PC-9 (cell line): ENCODE results near the gene MSANTD2. TPM values are rescaled to one million over a fixed set of nuclear protein-coding genes. Genes with fewer than 3 reads are reported as not detected.

Experiments used
- BruUV-seq: library from RNA; stranded (reverse); fragments of 400-500 nt; replicated peaks from 2 replicates; lab custom pipeline; 2021; lab: Mats Ljungman, UMichigan
- CTCF ChIA-PET: fragments of 300-600 bp; sonication (Branson Sonifier 250); formaldehyde crosslinking; loops from one replicate; lab custom pipeline; 2022; ENCODE audit warnings: antibody characterized with exemption; lab: Charles Lee
- POLR2A ChIA-PET: fragments of 300-600 bp; sonication (Branson Sonifier 250); formaldehyde crosslinking; loops from one replicate; lab custom pipeline; 2022; ENCODE audit warnings: antibody characterized with exemption; ENCODE audit not compliant: unreplicated experiment; lab: Charles Lee
- DNase-seq, 2 experiments: peaks; one replicate each; pipeline versions ENCODE4 v3.0.0 to v3.0.0-alpha.2; 2015 to 2022; ENCODE audit warnings: mixed read lengths in 1 of 2
- H2AFZ ChIP-seq: fragments of 200-600 bp; sonication (generic); 2 replicates; pipeline ENCODE4 v1.8.1; 2017; ENCODE audit warnings: antibody characterized with exemption
- H3F3A ChIP-seq: fragments of 200-600 bp; sonication (generic); 2 replicates; pipeline ENCODE4 v1.8.1; 2017; ENCODE audit warnings: antibody characterized with exemption, mild to moderate bottlenecking, low read depth; ENCODE audit not compliant: insufficient read depth
- H3K27ac ChIP-seq: fragments of 200-600 bp; sonication (generic); 2 replicates; pipeline ENCODE4 v1.6.1; 2016; ENCODE audit warnings: mixed run types
- H3K27me3 ChIP-seq: fragments of 200-600 bp; sonication (generic); 2 replicates; pipeline ENCODE4 v1.6.1; 2016; ENCODE audit warnings: low read depth, mixed run types; ENCODE audit not compliant: insufficient read depth
- H3K36me3 ChIP-seq: fragments of 200-600 bp; sonication (generic); 2 replicates; pipeline ENCODE4 v1.6.1; 2016; ENCODE audit warnings: low read depth, mixed run types
- H3K4me1 ChIP-seq: fragments of 200-600 bp; sonication (generic); replicated peaks from 2 replicates; pipeline ENCODE4 v1.6.1; 2016; ENCODE audit warnings: mixed run types; ENCODE audit not compliant: insufficient read depth
- H3K4me2 ChIP-seq: fragments of 200-600 bp; sonication (generic); 2 replicates; pipeline ENCODE4 v1.6.1; 2017; ENCODE audit warnings: mixed run types
- H3K4me3 ChIP-seq: fragments of 200-600 bp; sonication (generic); 2 replicates; pipeline ENCODE4 v1.6.1; 2016; ENCODE audit warnings: mixed run types
- H3K79me2 ChIP-seq: fragments of 200-600 bp; sonication (generic); 2 replicates; pipeline ENCODE4 v1.6.1; 2017; ENCODE audit warnings: low read depth, mixed run types
- H3K9me2 ChIP-seq: fragments of 200-600 bp; sonication (generic); 2 replicates; pipeline ENCODE4 v1.8.1; 2017; ENCODE audit warnings: mild to moderate bottlenecking; ENCODE audit not compliant: insufficient read depth
- H3K9me3 ChIP-seq: fragments of 200-600 bp; sonication (generic); 2 replicates; pipeline ENCODE4 v1.8.1; 2016; ENCODE audit warnings: low read depth; ENCODE audit not compliant: insufficient read depth
- H4K20me1 ChIP-seq: fragments of 200-600 bp; sonication (generic); 2 replicates; pipeline ENCODE4 v1.8.1; 2017; ENCODE audit not compliant: insufficient read depth
- EZH2 ChIP-seq: fragments of 200-600 bp; sonication (generic); IDR thresholded peaks from 2 replicates; pipeline ENCODE4 v1.8.0; 2017; ENCODE audit warnings: antibody characterized with exemption, low read depth
- intact Hi-C: fragments of 100-400 bp; cut with micrococcal nuclease; formaldehyde crosslinking; loops from one replicate; pipeline ENCODE4 v1.10.0; 2022; ENCODE audit not compliant: unreplicated experiment
- total RNA-seq: library from RNA; stranded (reverse); gene quantifications from 2 replicates; pipeline ENCODE4 v1.2.3, GENCODE V29; 2021
- TF ChIP-seq, protein P1 (sequence below): fragments of 200-600 bp; sonication (generic); conservative IDR thresholded peaks from 2 replicates; pipeline ENCODE4 v1.6.1; 2017; ENCODE audit warnings: mixed run types, antibody characterized with exemption, mild to moderate bottlenecking, moderate library complexity

MSANTD2 gene
- total RNA-seq, 1 experiment from 2014 or later: 16.9 TPM

DNA sequence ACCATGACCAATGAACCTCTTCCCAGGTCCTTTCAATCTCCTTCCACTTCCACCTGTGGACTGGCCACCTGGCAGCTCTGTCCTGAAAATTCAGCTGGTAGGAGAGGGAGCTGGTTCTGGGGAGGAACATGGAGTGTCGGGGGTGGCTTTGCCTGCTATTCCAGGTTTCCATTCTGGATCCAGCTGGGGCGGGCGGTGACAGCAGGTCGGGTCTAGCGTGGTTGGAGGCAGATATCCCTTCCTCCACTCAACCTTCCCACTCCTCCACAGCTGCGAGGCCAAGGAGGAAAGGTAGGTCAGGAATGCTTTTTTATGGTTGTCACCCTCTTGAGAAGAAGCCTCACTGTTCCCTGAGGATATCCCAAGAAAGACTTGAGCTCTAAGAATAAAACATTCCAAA, 57.2 kb downstream of the MSANTD2 start:
- Histone ChIP-seq H4K20me1 (no peaks in the 10 kb centered on the region), H3K4me3 (no peak overlapping the region), H3K36me3 (0 out of 2 replicates have a peak, but pooled peaks cover 3% of the 10 kb centered on the region), H3K4me2 (no peak overlapping the region), H3K4me1 (peaks cover 14% of the 10 kb centered on the region), H3K9me3 (no peaks in the 10 kb centered on the region), H3K27ac (no peak overlapping the region), H3F3A (peaks cover 24% of the 10 kb centered on the region), H3K79me2 (no peaks in the 10 kb centered on the region; the same call in 1 of the 2 replicates), H3K27me3 (no peaks in the 10 kb centered on the region; the same call in 1 of the 2 replicates), H2AFZ (no peak overlapping the region), H3K9me2 (no peaks in the 10 kb centered on the region)
- intact Hi-C loops: loop anchor here (10.0 kb wide), 1 partner anchor 52 kb away; no protein-coding TSS in a partner anchor
- DNase-seq: no peak
- no TSS peak for BruUV-seq
- POLR2A ChIA-PET: no interaction called here
- CTCF ChIA-PET: no interaction called here
- TF ChIP-seq, protein P1, sequence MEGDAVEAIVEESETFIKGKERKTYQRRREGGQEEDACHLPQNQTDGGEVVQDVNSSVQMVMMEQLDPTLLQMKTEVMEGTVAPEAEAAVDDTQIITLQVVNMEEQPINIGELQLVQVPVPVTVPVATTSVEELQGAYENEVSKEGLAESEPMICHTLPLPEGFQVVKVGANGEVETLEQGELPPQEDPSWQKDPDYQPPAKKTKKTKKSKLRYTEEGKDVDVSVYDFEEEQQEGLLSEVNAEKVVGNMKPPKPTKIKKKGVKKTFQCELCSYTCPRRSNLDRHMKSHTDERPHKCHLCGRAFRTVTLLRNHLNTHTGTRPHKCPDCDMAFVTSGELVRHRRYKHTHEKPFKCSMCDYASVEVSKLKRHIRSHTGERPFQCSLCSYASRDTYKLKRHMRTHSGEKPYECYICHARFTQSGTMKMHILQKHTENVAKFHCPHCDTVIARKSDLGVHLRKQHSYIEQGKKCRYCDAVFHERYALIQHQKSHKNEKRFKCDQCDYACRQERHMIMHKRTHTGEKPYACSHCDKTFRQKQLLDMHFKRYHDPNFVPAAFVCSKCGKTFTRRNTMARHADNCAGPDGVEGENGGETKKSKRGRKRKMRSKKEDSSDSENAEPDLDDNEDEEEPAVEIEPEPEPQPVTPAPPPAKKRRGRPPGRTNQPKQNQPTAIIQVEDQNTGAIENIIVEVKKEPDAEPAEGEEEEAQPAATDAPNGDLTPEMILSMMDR: no peak
- TF ChIP-seq EZH2: no peak

DNA sequence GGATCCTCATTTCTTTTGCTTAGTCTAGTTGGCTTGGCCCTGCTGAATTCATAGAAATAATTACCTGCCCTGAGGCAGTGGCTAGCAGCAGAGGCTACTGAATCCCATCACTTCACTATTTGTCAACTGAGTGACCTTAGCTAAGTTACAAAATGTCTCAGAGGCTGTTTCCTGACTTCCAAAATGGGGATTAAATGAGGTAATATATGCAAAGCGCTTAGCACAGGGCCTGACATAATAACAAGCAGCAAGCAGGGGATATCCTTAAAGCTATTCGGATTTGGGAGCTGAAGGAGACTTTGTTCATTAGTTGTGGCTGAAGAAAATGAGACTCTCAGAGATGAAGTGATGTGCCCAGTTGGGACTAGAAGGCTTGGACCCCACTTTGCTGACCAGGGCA, 57.7 kb downstream of the MSANTD2 start:
- H3K79me2 ChIP-seq: no peaks in the 10 kb centered on the region; the same call in 1 of the 2 replicates
- H2AFZ ChIP-seq: no peak overlapping the region
- no peaks in the 10 kb centered on the region for H3K9me3 ChIP-seq
- H3K4me1 ChIP-seq: peaks cover 9% of the 10 kb centered on the region
- no TSS peak for BruUV-seq
- no peak overlapping the region for H3K4me2 ChIP-seq
- H3K27ac ChIP-seq: no peak overlapping the region
- intact Hi-C loops: loop anchor here (10.0 kb wide), 1 partner anchor 52 kb away; no protein-coding TSS in a partner anchor
- no peak overlapping the region for H3K4me3 ChIP-seq
- no peak for DNase-seq
- CTCF ChIA-PET: no interaction called here
- H3K27me3 ChIP-seq: no peaks in the 10 kb centered on the region; the same call in 1 of the 2 replicates
- peaks cover 19% of the 10 kb centered on the region for H3F3A ChIP-seq
- no peak for TF ChIP-seq EZH2
- TF ChIP-seq, protein P1: no peak
- H3K9me2 ChIP-seq: no peaks in the 10 kb centered on the region
- H3K36me3 ChIP-seq: 0 out of 2 replicates have a peak, but pooled peaks cover 3% of the 10 kb centered on the region
- no peaks in the 10 kb centered on the region for H4K20me1 ChIP-seq
- POLR2A ChIA-PET: no interaction called here

DNA sequence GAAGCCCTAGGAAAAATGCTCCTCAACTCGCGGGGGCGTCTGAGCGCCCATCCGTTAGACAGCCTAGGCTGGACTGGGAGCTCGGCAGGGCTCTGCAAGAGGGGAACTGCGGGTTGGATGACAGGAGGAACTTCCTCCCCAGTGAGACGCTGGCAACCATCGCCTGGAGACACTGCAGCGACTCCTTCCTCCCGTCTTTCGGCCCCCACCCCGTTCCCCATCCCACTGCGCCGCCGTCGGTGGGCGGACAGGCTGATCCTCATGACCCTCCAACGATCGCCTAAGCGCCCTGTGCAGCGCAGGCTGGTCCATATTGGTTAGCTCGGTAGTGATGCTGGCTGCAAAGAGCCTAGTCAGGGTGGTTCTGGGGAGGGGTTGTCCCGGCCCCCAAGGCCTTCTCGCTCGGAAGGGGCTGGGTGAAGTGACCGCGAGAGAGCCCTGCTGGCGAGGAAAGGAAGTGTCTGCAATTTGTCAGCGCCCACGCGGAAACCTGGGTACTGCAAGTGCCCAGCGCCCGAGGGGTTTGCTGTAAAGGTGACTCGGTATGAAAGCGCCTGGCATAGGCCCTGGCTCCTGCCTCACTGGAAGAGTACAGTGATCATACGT, 59.8 kb downstream of the MSANTD2 start:
- ChIA-PET POLR2A (interaction anchor here (1.0 kb wide), 1 partner anchor 12 kb away, joined by 4 read pairs; no protein-coding TSS in a partner anchor), CTCF (no interaction called here)
- Histone ChIP-seq H3K36me3 (no peaks in the 10 kb centered on the region), H3K4me2 (peak overlapping the region; percentile 99), H3F3A (peaks cover 13% of the 10 kb centered on the region; the same call in 1 of the 2 replicates), H3K27me3 (no peaks in the 10 kb centered on the region; the same call in 1 of the 2 replicates), H3K9me3 (no peaks in the 10 kb centered on the region), H2AFZ (peak overlapping the region; percentile 85), H3K4me1 (peaks cover 3% of the 10 kb centered on the region; the same call in 1 of the 2 replicates), H3K27ac (no peak overlapping the region), H3K4me3 (peak overlapping the region; percentile 73), H4K20me1 (no peaks in the 10 kb centered on the region), H3K79me2 (no peaks in the 10 kb centered on the region), H3K9me2 (no peaks in the 10 kb centered on the region)
- peak in 1 of 2 experiments; percentile 23 for DNase-seq
- no peak for TF ChIP-seq EZH2
- TF ChIP-seq, protein P1: no peak; the same call in 1 of the 2 replicates
- intact Hi-C loops: loop anchor here (10.0 kb wide), 1 partner anchor 54 kb away; no protein-coding TSS in a partner anchor
- BruUV-seq: TSS peak; percentile 19
